BE2C (cell line): ENCODE data around the gene NDUFS5.
"Not testable (repeated sequence)": the region's sequence is repeated elsewhere in the genome, so short reads cannot be mapped to it uniquely, and the experiment has no call there.

ENCODE experiments used
- DNase-seq: peaks from one replicate; pipeline ENCODE4 v3.0.0-alpha.2; 2020
- H3K27me3 ChIP-seq: fragments of 250-450 bp; sonication (Bioruptor Pico); 2 replicates; pipeline ENCODE4 v1.5.1; 2020; ENCODE audit warnings: mild to moderate bottlenecking
- H3K36me3 ChIP-seq: fragments of 250-450 bp; sonication (Bioruptor Pico); 2 replicates; pipeline ENCODE4 v1.5.1; 2020; ENCODE audit warnings: mild to moderate bottlenecking
- H3K4me1 ChIP-seq: fragments of 250-450 bp; sonication (Bioruptor Pico); 2 replicates; pipeline ENCODE4 v1.5.1; 2020
- H3K4me3 ChIP-seq: 2 replicates; pipeline ENCODE4 v1.5.1; 2011; ENCODE audit warnings: low read depth, low read length
- H3K9me3 ChIP-seq: fragments of 250-450 bp; sonication (Bioruptor Pico); 2 replicates; pipeline ENCODE4 v1.5.1; 2020
- CTCF ChIP-seq: IDR thresholded peaks from 2 replicates; pipeline ENCODE4 v1.5.1; 2012; ENCODE audit warnings: mild to moderate bottlenecking, low read depth, low read length

Gene NDUFS5

GRCh38 chr1:39001516-39002421, 24.4 kb upstream of the NDUFS5 start:
- no peaks in the 10 kb centered on the region for H3K4me1 ChIP-seq
- no peaks in the 10 kb centered on the region for H3K27me3 ChIP-seq
- no peak for TF ChIP-seq CTCF
- H3K4me3 ChIP-seq, result no peak overlapping the region
- no peak for DNase-seq
- H3K9me3 ChIP-seq, result no peaks in the 10 kb centered on the region
- peaks cover 28% of the 10 kb centered on the region for H3K36me3 ChIP-seq

- Histone ChIP-seq H3K4me1 (no peaks in the 10 kb centered on the region), H3K36me3 (peaks cover 28% of the 10 kb centered on the region), H3K9me3 (no peaks in the 10 kb centered on the region), H3K4me3 (no peak overlapping the region), H3K27me3 (no peaks in the 10 kb centered on the region)
- no peak for DNase-seq
- no peak for TF ChIP-seq CTCF
Observed at GRCh38 chr1:39003281-39003680, 22.9 kb upstream of the NDUFS5 start.

- H3K36me3 ChIP-seq, result peaks cover 28% of the 10 kb centered on the region
- H3K27me3 ChIP-seq, result no peaks in the 10 kb centered on the region
Observed at GRCh38 chr1:39003794-39004193, 22.4 kb upstream of the NDUFS5 start.

GRCh38 chr1:39006287-39006686, 19.9 kb upstream of the NDUFS5 start:
- no peaks in the 10 kb centered on the region for H3K4me1 ChIP-seq
- no peaks in the 10 kb centered on the region for H3K9me3 ChIP-seq
- TF ChIP-seq CTCF, result no peak
- no peaks in the 10 kb centered on the region for H3K27me3 ChIP-seq
- peaks cover 22% of the 10 kb centered on the region for H3K36me3 ChIP-seq
- H3K4me3 ChIP-seq, result no peak overlapping the region
- DNase-seq, result no peak

More at GRCh38 chr1:39003794-39004193, 22.4 kb upstream of the NDUFS5 start:
- TF ChIP-seq CTCF, result no peak
- no peak for DNase-seq
- no peaks in the 10 kb centered on the region for H3K4me1 ChIP-seq
- no peaks in the 10 kb centered on the region for H3K9me3 ChIP-seq
- no peak overlapping the region for H3K4me3 ChIP-seq

GRCh38 chr1:39006726-39007645, 19.2 kb upstream of the NDUFS5 start:
- no peak for TF ChIP-seq CTCF
- Histone ChIP-seq H3K4me1 (no peaks in the 10 kb centered on the region), H3K4me3 (no peak overlapping the region), H3K27me3 (no peaks in the 10 kb centered on the region), H3K36me3 (peaks cover 20% of the 10 kb centered on the region), H3K9me3 (no peaks in the 10 kb centered on the region)
- no peak for DNase-seq

- H3K4me3 ChIP-seq, H3K9me3 ChIP-seq, H3K4me1 ChIP-seq, DNase-seq, H3K27me3 ChIP-seq, H3K36me3 ChIP-seq: not testable (repeated sequence)
Observed at GRCh38 chr1:39014956-39015355, 11.2 kb upstream of the NDUFS5 start.
